ENCODE data around the gene NCS1.

- no peak for TF ChIP-seq CTCF (conservative IDR thresholded peaks at IDR 0.05; ENCODE audit: low read length)
- no peak for TF ChIP-seq EZH2phosphoT487 (IDR thresholded peaks at IDR 0.05; ENCODE audit: borderline replicate concordance)
These were observed 50.6 kb downstream of the NCS1 start for GRCh38 chr9:130222833-130223232.

All from Loucy (cell line).